ENCODE results near the gene RAB11A.
A peak's percentile ranks its signal among the peaks of the same experiment; 100 is the strongest.
"Not testable (repeated sequence)": the region's sequence is repeated elsewhere in the genome, so short reads cannot be mapped to it uniquely, and the experiment has no call there.

RAB11A gene

DNA sequence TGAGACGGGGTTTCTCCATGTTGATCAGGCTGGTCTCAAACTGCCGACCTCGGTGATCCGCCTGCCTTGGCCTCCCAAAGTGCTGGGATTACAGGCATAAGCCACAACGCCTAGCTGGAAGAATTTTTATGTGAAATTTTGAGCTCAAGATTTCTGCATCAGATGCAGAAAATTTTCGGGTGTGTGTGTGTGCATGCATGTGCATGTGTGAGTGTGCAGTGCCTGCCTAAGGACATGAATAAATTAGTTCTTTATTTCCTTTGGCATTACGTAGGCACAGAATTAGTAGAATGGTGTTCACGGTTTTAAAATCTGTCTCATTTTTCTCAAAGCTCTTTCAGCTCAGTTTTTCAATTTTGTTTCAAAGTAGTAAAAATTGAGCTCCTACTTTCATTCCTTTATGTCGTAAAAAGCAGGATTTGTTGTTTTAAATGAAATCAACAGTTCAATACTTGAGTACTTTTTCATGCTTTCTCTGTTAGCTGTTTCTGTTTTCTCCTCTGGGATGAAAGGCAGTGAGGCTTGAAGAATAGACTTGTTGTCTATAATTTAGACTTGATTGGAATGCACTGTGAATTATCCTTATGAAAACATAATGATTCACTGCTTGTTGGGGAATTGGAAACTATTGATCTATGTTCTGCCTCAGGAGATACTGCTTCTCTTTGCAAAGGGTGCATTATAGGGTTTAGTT, 23.3 kb upstream of the RAB11A start:
- ATAC-seq: no peak

DNA sequence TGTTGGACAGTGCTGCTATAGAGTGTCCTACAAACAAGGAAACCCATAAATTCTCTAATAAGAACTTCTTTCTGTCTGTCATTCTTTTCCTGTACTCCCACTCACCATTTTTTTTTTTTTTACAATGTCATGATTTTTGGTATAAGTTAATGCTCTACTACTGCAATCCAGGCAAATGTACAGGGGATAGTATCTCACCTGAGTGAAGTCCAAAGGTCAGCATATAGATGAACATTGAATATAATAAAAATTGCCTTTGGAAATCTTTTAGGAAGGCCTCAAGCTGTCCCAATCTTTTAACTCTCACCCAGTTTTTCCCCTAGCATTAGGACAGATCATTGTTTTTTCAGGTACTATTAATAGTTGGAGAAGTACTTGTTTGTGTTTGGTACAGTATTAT, 21.3 kb upstream of the RAB11A start:
- ATAC-seq: no peak

DNA sequence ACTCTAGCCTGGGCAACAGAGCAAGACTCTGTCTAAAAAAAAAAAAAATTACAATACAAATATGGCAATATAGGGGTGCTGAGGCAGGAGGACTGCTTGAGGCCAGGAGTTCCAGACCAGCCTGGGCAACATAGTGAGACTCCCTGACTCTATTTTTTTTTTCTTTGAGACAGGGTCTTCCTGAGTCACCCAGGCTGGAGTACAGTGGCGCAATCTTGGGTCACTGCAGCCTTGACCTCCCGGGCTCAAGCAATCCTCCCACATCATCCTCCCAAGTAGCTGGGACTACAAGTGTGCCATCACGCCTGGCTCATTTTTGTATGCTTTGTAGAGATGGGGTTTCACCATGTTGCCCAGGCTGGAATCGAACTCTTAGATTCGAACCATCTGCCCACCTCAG, 17.3 kb upstream of the RAB11A start:
- ATAC-seq: no peak

DNA sequence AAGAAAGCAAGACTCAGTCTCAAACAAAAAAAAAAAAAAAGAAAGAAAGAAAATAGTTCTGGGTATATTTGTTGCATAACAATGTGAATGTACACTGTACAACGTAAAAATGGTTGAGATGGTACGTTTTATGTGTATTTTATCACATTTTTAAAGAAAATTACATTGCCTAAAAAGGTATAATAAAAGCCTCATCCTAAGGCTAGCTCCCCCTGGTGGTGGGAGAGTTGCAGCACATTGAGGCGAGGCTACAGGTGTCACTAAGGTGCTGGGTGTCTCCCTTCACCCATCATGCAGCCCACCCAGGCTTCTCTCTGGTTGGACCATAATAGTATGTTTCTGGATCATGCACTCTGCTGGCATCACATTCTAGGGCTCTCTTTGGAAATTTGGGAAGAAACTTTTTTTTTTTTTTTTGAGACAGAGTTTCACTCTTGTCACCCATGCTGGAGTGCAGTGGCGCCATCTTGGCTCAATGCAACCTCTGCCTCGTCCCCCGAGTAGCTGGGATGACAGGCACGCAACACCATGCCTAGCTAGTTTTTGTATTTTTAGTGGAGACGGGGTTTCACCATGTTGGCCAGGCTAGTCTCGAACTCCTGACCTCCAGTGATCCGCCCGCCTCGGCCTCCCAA, 12.4 kb upstream of the RAB11A start:
- ATAC-seq: peak; percentile 70 to 84

DNA sequence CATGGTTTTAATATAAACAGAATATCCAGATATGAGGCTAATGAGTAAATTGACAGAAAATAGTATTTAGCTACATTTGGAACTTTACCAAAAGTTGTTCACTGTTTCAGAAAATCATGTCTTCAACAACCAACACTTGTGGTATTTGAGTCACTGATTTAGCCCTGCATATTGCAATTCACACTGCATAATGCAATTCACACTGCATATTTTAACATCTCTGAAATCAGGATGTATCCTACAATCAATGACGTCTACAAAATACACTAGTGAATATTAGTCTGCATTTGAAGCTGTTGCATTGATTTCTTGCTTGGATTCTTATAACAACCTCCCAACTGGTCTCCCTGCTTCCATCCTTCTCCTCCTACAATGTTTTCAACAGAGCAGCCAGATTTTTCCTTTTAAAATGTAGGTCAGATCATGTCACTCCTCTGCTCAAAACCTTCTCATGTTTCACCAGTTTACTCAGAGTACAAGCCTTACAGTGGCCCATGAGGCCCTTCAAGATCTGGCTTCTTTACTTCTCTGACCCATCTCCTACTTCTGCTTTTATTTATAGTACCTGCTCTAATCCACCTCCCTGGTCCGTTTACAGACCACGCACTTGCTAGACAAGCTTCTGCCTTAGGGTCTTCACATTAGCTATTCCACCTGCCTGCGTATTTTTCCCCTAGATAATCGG, 11.4 kb upstream of the RAB11A start:
- no peak for ATAC-seq

DNA sequence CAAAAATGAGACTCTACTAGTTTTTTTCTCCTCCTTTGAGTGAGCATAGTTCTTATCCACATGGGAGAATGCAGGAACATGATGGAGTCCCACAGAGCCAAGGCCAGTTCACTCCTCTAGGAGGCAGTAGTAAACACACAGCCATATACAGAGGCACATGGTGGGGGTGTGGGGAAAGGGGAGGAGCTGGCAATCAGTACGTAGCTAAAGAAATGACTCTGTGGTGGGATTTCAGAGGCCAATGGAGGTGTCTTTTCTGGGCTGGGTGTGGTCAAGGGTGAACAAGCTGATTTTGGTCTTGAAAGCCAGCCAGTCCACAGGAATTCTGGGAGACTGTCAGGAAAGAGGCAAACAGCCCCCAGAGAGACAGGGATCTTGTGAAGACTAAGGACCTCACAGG, 6.6 kb upstream of the RAB11A start:
- peak; percentile 95 to 99 for ATAC-seq

DNA sequence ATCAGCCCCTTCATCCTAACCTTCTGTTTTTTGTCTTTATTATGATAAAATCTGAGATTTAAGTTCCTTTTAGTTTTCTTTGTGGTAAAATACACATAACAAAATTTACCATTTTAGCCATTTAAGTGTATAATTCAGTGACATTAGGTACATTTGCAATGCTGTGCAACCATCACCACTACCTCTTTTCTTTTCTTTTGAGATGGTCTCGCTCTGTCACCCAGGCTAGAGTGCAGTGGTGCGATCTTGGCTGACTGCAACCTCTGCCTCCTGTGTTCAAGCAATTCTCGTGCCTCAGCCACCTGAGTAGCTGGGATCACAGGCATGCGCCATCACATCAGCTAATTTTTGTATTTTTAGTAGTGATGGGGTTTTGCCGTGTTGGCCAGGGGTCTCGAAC, 6.2 kb upstream of the RAB11A start:
- no peak for ATAC-seq

GRCh38 chr15:65867244-65867643, 2.0 kb upstream of the RAB11A start:
- no peak for ATAC-seq

DNA sequence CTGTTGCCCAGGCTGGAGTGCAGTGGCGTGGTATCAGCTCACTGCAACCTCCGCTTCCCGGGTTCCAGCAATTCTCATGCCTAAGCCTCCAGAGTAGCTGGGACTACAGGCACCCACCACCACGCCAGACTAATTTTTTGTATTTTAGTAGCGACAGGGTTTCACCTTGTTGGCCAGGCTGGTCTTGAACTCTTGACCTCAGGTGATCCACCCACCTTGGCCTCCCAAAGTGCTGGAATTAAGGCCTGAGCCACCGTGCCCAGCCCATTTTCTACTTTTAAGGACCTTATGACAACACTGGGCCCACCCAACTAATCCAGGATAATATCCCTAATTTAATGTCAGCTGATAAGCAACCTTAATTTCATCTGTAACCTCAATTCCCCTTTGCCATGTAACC, 1.4 kb upstream of the RAB11A start:
- not testable (repeated sequence) for ATAC-seq

GRCh38 chr15:65868546-65869125, 655 bp upstream of the RAB11A start:
- no peak for ATAC-seq

- ATAC-seq: no peak
Observed at GRCh38 chr15:65869954-65870871, 922 bp downstream of the RAB11A start.

DNA sequence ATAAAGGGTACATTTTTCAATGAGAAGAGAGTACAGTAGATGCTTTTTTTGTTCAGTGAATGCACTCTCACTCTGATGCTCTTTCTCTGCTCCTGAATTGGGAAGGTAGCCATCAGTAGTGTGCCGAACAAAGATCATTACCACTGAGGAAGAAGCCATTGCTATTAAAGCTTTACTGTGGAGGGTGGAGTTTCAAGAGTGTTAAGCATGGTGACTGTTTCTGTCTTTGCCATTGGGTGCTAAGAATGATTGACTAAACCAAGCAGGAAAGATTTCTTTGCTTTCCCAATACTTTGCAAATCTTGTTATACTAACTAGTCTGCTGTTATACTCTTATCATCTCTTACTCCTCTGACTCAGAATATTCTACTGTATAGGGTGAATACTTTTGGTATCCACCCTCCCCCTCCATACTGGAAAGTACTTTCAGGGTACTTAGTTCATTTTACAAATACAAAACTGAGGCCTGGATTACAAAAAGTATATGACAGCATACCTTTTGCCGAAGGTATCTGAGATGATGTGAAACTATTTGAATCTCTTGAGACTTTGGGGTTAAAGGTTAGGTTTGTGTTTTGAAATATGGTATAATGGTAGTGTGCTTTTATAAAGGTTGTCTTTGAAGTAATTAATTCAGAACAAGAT, 1.7 kb downstream of the RAB11A start:
- peak; percentile 19 to 25 for ATAC-seq

- ATAC-seq: not testable (repeated sequence)
Observed at GRCh38 chr15:65871886-65872285, 2.6 kb downstream of the RAB11A start.

- not testable (repeated sequence) for ATAC-seq
Observed at GRCh38 chr15:65872596-65872995, 3.3 kb downstream of the RAB11A start.

DNA sequence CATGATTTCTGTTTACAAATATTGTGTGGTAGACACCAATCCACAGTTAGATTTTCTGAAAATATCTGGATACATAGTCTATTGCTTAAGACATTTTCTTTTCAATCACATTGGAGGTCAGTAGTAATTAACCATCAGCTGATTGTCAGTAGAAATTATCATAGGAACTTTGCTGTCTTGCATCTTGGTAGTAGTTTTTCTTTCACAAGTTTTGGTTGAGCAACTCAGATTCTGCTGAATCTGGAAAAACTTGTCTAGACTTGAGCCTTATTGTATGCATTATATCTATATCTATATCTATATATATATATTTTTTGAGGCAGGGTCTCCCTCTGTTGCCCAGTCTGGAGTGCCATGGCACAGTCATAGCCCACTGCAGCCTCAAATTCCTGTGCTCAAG, 4.0 kb downstream of the RAB11A start:
- no peak for ATAC-seq

GRCh38 chr15:65875458-65875857, 6.2 kb downstream of the RAB11A start:
- no peak for ATAC-seq

GRCh38 chr15:65877749-65878148, 8.5 kb downstream of the RAB11A start:
- peak in 1 of 2 donors; percentile 63 for ATAC-seq

DNA sequence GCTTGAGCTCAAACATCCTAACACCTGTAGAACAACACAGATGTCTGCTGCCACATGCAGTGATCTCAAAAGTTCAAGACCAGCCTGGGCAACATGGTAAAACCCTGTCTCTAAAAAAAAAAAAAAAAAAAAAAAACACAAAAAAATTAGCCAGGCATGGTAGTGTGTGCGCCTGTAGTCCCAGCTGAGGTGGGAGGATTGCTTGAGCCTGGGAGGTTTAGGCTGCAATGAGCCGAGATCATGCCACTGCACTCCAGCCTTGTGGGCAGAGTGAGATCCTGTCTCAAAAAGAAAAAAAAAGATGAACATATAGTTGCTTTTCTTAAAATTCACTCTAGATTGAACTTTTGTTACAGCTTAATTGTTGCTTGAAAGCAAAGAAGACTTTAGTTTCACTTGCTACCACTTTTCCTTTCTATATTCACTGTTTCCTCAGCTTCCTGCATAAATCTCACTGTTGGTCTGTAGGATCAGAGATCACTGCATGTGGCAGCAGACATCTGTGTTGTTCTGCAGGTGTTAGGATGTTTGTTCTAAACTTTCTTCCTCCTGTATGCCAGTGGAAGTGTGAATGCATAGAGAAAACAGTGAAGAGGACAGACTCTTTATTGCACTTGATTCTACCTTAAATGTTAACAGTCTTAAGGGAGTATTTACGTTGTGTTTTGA, 12.6 kb downstream of the RAB11A start:
- no peak for ATAC-seq

- no peak for ATAC-seq
Observed at GRCh38 chr15:65883571-65883970, 14.3 kb downstream of the RAB11A start.

GRCh38 chr15:65884511-65884910, 15.2 kb downstream of the RAB11A start:
- no peak for ATAC-seq

DNA sequence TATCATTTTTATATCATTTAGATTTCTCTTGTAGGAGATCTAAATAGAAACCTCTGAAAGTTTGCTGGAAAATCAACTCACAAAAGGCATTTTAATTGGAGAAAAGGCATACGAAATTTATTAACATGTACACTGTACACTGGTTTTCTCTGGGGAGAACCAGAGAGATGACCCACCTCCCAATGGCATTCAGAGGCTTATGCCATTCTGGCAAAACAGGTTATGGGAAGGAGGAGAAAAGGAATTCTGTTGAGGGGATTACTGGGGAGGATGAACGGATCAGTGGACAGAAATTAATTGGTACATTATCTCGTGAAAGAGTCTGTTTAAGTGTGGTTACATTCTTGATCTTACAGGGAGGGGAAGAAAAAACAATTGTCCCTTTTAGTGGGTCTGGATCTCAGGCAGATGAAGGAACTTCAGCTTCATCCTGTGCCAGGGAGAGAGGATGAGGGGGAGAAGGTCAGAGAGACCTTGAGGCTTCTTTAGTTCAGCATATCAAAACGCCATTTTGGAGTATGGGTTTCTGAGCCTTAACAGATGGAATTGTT, 16.5 kb downstream of the RAB11A start:
- ATAC-seq: no peak

Data from activated CD4-positive, CD25-positive, alpha-beta regulatory T cell treated with anti-CD3 and anti-CD28 coated beads, Interleukin-2, amount 50 U/mL, for 24 hours (primary cell).